DND-41 (cell line): ENCODE results near the gene HTT-AS.
A peak's percentile ranks its signal among the peaks of the same experiment; 100 is the strongest.

Experiments used
- ATAC-seq: fragments of 200-7000 bp; cut with Tn5 transposase; 3 replicates; pipeline ENCODE4 v1.9.1; 2021; ENCODE audit warnings: low read depth; ENCODE audit not compliant: insufficient read depth
- DNase-seq: peaks from one replicate; pipeline ENCODE4 v3.0.0-alpha.2; 2020
- H2AFZ ChIP-seq: 2 replicates; pipeline ENCODE4 v1.6.0; 2012; ENCODE audit warnings: low read depth, low read length
- H3K27ac ChIP-seq: 2 replicates; pipeline ENCODE4 v1.5.1; 2012; ENCODE audit warnings: low read length, inconsistent platforms
- H3K27me3 ChIP-seq: fragments of 200-600 bp; sonication (generic); 2 replicates; pipeline ENCODE4 v1.6.0; 2012; ENCODE audit warnings: low read length, mild to moderate bottlenecking, inconsistent platforms; ENCODE audit not compliant: insufficient read depth, poor library complexity
- H3K36me3 ChIP-seq: 2 replicates; pipeline ENCODE4 v1.5.1; 2012; ENCODE audit warnings: low read length, inconsistent platforms; ENCODE audit not compliant: insufficient read depth
- H3K4me1 ChIP-seq: 2 replicates; pipeline ENCODE4 v1.5.1; 2012; ENCODE audit warnings: mild to moderate bottlenecking, low read length; ENCODE audit not compliant: insufficient read depth
- H3K4me2 ChIP-seq: 2 replicates; pipeline ENCODE4 v1.6.0; 2012; ENCODE audit warnings: mild to moderate bottlenecking, moderate library complexity, low read length, inconsistent platforms; ENCODE audit not compliant: insufficient read depth
- H3K4me3 ChIP-seq, 2 experiments: fragments of 200-600 bp in 1 of 2; shearing (Covaris generic) in 1 of 2; 2 replicates each; pipeline ENCODE4 v1.5.1; 2012 to 2016; ENCODE audit warnings: inconsistent platforms in 2 of 2, low read length in 2 of 2, mild to moderate bottlenecking in 2 of 2, low read depth in 1 of 2, moderate library complexity in 1 of 2
- H3K79me2 ChIP-seq: 2 replicates; pipeline ENCODE4 v1.6.0; 2012; ENCODE audit warnings: low read length, inconsistent platforms; ENCODE audit not compliant: insufficient read depth
- H3K9ac ChIP-seq: 2 replicates; pipeline ENCODE4 v1.6.0; 2012; ENCODE audit warnings: low read depth, mild to moderate bottlenecking, inconsistent platforms, low read length, moderate library complexity
- H3K9me3 ChIP-seq: 2 replicates; pipeline ENCODE4 v1.5.1; 2012; ENCODE audit warnings: low read length, moderate library complexity, mild to moderate bottlenecking, inconsistent platforms; ENCODE audit not compliant: insufficient read depth, severe bottlenecking
- H4K20me1 ChIP-seq: 2 replicates; pipeline ENCODE4 v1.6.0; 2012; ENCODE audit warnings: low read length; ENCODE audit not compliant: insufficient read depth
- CTCF ChIP-seq: IDR thresholded peaks from 2 replicates; pipeline ENCODE4 v1.5.1; 2012; ENCODE audit warnings: borderline replicate concordance, low read length, moderate library complexity, mild to moderate bottlenecking; ENCODE audit not compliant: poor library complexity, severe bottlenecking; ENCODE audit errors: extremely low read depth
- EZH2 ChIP-seq: IDR thresholded peaks from 3 replicates; pipeline ENCODE4 v1.6.1; 2012; ENCODE audit warnings: borderline replicate concordance, low read depth, mild to moderate bottlenecking, moderate library complexity, low read length, inconsistent platforms; ENCODE audit not compliant: severe bottlenecking

HTT-AS gene

DNA sequence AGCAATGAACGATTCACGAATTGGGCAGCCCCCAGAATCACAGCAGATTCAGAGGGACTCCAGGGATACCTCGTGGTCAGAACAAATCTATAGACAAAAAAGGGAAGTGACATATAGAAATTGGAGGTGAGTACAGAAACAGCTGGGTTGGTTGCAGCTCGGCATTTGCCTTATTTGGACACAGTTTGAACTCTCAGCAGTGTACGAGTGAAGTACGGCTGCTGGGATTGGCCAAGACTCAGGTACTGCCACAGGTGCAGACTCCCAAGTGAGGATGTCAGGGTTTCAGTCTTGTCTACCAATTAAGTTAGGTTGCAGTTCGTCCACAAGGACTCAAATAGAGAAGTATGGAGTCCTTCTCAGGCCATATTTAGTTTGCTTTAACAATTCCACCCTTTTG, 28.2 kb downstream of the HTT-AS start:
- no peaks in the 10 kb centered on the region; the same call in 1 of the 2 replicates for H3K4me1 ChIP-seq
- no peak overlapping the region for H3K9ac ChIP-seq
- no peak overlapping the region for H2AFZ ChIP-seq
- DNase-seq: no peak
- no peak overlapping the region for H3K27ac ChIP-seq
- no peaks in the 10 kb centered on the region for H3K36me3 ChIP-seq
- no peak overlapping the region for H3K4me3 ChIP-seq
- peaks cover 14% of the 10 kb centered on the region for H3K27me3 ChIP-seq
- H3K4me2 ChIP-seq: no peak overlapping the region
- TF ChIP-seq EZH2 (no peak), CTCF (no peak)
- no peaks in the 10 kb centered on the region for H3K79me2 ChIP-seq
- no peak for ATAC-seq
- no peaks in the 10 kb centered on the region for H3K9me3 ChIP-seq
- no peaks in the 10 kb centered on the region for H4K20me1 ChIP-seq

DNA sequence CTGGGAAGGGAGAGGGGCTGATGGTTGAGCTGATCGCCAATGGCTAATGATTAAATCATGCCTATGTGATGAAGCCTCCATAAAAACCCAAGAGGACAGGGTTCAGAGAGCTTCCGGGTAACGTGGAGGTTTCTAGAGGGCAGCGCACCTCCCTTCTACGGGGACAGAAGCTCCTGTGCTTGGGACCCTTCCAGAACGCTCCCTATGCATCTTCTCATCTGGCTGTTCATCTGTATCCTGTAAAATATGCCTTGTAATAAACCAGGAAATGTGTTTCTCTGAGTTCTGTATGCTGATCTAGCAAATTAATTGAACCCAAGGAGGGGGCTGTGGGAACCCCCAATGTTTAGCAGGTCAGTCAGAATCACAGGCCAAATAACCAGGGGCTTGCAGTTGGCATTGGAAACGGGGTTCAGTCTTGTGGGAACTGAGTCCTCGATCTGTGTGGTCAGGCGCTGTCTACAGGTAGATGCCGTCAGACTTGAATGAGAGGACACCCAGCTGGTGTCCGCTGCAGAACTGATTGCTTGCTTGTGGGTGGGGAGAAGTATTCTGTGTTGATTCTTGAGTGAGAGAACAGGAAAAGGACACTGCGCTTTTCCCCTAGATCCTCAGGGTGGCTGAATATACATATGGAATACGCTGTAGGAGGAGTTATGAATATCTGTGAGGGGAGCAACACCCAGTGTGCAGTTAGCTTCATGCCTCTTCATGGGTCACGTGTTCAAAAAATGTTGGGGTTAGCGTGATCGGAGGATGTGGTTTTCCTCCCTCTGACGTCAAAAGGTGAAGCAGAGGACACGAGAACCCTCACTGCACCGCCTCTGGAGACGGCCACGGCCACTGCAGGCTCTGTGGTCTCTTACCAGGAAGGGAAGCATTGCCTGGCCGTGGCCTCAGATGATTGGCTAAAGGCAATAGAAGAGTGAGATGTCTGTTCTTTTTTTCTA, 29.2 kb downstream of the HTT-AS start:
- H3K36me3 ChIP-seq: no peaks in the 10 kb centered on the region
- H3K27me3 ChIP-seq: peaks cover 18% of the 10 kb centered on the region
- no peak for TF ChIP-seq CTCF
- no peak for TF ChIP-seq EZH2
- ATAC-seq (peak; percentile 66), DNase-seq (peak; percentile 55)
- H4K20me1 ChIP-seq: no peaks in the 10 kb centered on the region
- no peak overlapping the region for H3K4me2 ChIP-seq
- H3K4me1 ChIP-seq: no peaks in the 10 kb centered on the region; the same call in 1 of the 2 replicates
- no peak overlapping the region for H3K9ac ChIP-seq
- H3K9me3 ChIP-seq: no peaks in the 10 kb centered on the region
- H2AFZ ChIP-seq: no peak overlapping the region
- no peak overlapping the region for H3K27ac ChIP-seq
- H3K79me2 ChIP-seq: no peaks in the 10 kb centered on the region
- no peak overlapping the region for H3K4me3 ChIP-seq

DNA sequence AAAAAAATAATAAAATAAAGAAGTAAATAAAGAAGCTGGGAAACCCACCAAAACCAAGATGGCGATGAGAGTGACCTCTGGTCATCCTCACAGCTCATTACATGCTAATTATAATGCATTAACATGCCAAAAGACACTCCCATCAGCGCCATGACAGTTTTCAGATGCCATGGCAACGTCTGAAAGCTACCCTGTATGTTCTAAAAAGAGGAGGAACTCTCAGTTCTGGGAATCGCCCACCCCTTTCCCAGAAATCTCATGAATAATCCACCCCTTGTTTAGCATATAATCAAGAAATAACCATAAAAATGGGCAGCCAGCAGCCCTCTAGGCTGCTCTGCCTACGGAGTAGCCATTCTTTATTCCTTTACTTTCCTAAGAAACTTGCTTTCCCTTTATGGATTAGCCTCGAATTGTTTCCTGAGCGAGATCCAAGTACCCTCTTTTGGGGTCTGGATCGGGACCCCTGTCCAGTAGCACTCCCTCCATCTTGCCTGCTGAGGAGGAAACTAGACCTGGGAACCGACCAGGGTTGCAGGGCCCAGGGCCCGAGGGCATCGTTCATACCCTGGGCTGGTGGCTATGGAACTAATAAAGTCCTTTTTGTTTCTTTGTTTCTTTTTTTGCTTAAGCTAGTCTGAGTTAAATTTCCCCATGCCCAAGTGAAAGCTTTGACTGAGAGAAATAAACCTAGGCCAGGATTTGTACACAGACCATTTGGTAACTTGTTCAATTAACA, 30.9 kb downstream of the HTT-AS start:
- TF ChIP-seq EZH2 (no peak), CTCF (no peak)
- DNase-seq (no peak), ATAC-seq (no peak)
- no peak overlapping the region for H3K27ac ChIP-seq
- no peak overlapping the region for H3K4me3 ChIP-seq
- H3K79me2 ChIP-seq: no peaks in the 10 kb centered on the region
- no peaks in the 10 kb centered on the region for H4K20me1 ChIP-seq
- H3K4me1 ChIP-seq: no peaks in the 10 kb centered on the region; the same call in 1 of the 2 replicates
- peaks cover 24% of the 10 kb centered on the region for H3K27me3 ChIP-seq
- H3K4me2 ChIP-seq: no peak overlapping the region
- H3K9me3 ChIP-seq: no peaks in the 10 kb centered on the region
- no peak overlapping the region for H3K9ac ChIP-seq
- no peaks in the 10 kb centered on the region for H3K36me3 ChIP-seq
- no peak overlapping the region for H2AFZ ChIP-seq
